ACHN (cell line): Measurements from ENCODE around the gene COL16A1.

ENCODE experiments used
- DNase-seq: peaks from one replicate; pipeline ENCODE4 v3.0.0-alpha.2; 2015
- in situ Hi-C: cut with HindIII; loops from 2 replicates; pipeline ENCODE4 v1.10.0; 2017; ENCODE audit warnings: low sequenced_read_pairs, low pct_ligation_motif_present, low pct_unique_long_range_greater_than_20kb

Gene COL16A1

DNA sequence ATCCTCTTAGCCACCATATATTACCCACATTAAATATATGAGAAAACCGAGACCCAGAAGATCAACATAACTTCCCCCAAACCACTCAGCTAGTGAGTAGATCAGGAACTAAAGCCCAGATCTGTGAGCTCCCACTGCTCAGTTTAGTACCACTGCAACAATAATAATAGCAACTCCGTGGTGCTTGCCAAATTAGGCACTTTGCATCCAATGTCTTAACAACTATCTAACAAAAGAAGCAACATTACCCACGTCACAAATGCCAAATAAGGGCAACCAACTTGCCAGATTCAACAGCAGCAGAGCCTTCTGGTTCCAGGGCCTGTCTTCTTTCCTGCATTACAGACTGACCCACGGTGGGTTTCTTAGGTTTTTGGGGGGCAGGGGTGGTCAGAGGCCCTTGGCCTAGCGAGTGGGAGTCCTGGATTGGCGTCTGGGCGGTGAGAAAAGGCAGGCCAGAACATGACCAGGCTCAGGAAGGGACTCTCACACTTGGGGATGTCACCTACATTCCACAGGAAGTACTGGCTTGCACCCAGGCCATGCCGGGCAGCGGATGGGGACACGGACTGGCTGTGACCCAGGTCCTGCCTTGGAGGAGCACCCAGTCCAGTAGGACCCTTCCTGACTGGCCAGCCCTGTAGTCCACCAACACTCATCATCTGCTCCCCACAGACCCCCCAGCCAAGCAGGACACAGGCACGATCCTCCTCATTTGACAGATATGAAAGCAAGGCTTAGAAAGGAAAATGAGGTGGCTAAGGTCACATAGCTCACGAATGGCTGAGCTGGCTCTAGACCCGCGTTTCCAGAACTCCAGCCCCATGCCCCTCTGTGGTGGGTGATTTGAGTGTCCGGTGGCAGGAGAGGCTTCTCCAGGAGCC is 81.7 kb downstream of the COL16A1 start:
- in situ Hi-C loops = no loop called here
- DNase-seq = no peak

DNA sequence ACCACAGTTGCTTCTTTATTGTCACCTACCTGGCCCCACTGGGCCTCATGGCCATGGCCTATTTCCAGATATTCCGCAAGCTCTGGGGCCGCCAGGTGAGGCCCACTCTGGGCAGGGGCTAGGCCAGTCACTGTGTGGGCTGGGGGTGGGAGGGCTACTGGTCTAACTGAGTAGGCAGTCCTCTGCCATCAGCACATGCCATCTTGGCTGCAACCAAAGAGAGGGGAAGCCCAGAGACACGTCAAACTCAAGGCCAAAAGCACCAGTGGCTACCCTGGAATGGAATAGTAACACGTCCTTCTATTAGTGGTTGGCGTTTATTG is 82.4 kb downstream of the COL16A1 start:
- no peak for DNase-seq
- in situ Hi-C loops = no loop called here

- no peak for DNase-seq
- in situ Hi-C loops = no loop called here
These were observed 83.0 kb downstream of the COL16A1 start for GRCh38 chr1:31620631-31621497.

DNA sequence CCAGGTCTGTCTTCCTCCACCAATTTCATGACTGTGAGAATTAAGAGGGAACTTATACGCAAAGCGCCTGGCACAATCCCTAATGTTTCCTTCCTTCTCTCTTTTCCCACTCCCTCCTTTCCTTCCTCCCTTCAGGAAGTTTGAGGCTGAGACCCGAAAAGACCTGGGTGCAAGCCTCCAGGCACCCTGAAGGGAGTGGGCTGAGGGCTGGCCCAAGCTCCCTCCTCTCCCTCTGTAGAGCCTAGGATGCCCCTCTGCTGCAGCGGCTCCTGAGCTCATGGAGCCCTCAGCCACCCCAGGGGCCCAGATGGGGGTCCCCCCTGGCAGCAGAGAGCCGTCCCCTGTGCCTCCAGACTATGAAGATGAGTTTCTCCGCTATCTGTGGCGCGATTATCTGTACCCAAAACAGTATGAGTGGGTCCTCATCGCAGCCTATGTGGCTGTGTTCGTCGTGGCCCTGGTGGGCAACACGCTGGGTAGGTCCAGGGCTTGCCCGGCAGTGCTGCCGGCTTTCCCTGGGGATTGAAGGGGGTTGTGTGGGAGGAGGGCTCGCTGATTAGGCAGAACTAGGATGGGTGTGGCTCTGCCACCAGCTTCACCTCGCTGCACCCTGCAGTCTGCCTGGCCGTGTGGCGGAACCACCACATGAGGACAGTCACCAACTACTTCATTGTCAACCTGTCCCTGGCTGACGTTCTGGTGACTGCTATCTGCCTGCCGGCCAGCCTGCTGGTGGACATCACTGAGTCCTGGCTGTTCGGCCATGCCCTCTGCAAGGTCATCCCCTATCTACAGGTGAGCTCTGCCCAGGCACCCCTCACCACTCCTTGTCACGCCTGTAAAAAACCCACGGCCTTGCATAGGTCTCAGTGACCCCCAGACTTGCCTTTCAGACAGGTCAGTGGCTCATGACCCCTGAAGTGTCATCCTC is 84.6 kb downstream of the COL16A1 start:
- in situ Hi-C loops = no loop called here

GRCh38 chr1:31617916-31618746 is 85.7 kb downstream of the COL16A1 start:
- in situ Hi-C loops = no loop called here

More for the DNA sequence above, 84.6 kb downstream of the COL16A1 start:
- no peak for DNase-seq

GRCh38 chr1:31617218-31617915 is 86.5 kb downstream of the COL16A1 start, which contains the start of gene HCRTR1:
Gene HCRTR1, plus strand, starts transcription at chr1:31617689. Its CDS starts 1,504 bp downstream, at chr1:31619193.
- in situ Hi-C loops = no loop called here

More at GRCh38 chr1:31617916-31618746, 85.7 kb downstream of the COL16A1 start:
- DNase-seq = peak; percentile 28

GRCh38 chr1:31615939-31616338 is 87.9 kb downstream of the COL16A1 start:
- DNase-seq = no peak
- in situ Hi-C loops = no loop called here

More at GRCh38 chr1:31617218-31617915, 86.5 kb downstream of the COL16A1 start, which contains the start of gene HCRTR1:
- no peak for DNase-seq

- no peak for DNase-seq
- in situ Hi-C loops = no loop called here
These were observed 88.4 kb downstream of the COL16A1 start for GRCh38 chr1:31615414-31615813.

DNA sequence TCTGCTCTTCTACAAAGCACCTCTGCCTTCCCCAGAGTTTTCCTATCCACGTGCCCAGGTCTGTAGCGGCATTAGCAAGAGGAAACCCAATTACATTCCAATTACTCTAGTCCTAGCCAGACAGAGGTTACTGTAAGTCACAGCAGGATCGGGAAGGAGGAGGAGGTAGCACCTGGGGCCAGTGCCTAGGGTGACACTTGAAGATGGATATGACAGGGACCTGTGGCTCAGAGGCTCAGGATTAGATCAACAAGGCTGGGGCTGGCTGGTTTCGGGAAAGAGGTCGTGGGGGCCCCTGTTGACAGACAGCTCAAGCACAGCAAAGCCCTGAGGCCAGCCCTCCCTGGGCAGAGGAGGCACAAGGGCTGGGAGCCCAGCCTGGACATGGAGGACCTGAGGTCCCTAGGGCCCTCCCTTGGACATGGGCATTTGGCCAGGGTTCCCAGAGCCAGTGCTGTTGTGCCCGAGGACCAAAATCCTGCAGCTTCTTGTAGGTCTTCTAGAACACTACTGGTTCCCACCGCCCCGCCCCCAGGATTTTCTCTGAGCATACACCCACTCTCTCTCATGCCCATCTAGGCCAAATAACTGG is 89.3 kb downstream of the COL16A1 start:
- no peak for DNase-seq
- in situ Hi-C loops = no loop called here

- in situ Hi-C loops = no loop called here
- DNase-seq = no peak
These were observed 94.2 kb downstream of the COL16A1 start for GRCh38 chr1:31609514-31610118.

GRCh38 chr1:31607360-31607759 is 96.5 kb downstream of the COL16A1 start:
- DNase-seq = no peak
- in situ Hi-C loops = no loop called here

DNA sequence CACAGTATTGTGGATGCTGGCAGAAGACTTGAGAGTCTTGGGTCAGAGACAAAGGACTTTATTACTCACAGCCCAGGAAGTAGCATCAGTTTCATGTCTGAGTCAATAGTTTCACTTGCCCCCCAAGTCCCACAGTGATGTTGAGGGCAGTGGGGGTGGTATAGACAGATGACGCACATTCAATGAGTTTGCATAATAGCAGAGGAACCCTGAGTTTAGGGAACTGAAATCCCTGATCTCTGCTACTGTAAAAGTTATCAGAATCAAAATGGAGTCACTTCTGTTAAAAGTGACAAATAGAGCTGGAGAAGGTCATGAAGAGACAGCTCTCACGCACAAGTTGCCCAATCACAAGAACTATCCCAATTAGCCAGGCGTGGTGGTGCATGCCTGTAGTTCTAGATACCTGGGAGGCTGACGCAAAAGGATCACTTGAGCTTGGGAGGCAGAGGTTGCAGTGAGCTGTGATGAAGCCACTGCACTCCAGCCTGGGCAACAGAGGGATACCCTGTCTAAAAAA is 97.8 kb downstream of the COL16A1 start:
- in situ Hi-C loops = no loop called here
- no peak for DNase-seq
